HPDE6-E6E7 (cell line): Measurements from ENCODE around the gene CCDC60.

Source experiments
- DNase-seq: peaks from one replicate; pipeline ENCODE4 v3.0.0; 2011; ENCODE audit warnings: missing footprints; ENCODE audit errors: extremely low spot score

CCDC60 gene

DNA sequence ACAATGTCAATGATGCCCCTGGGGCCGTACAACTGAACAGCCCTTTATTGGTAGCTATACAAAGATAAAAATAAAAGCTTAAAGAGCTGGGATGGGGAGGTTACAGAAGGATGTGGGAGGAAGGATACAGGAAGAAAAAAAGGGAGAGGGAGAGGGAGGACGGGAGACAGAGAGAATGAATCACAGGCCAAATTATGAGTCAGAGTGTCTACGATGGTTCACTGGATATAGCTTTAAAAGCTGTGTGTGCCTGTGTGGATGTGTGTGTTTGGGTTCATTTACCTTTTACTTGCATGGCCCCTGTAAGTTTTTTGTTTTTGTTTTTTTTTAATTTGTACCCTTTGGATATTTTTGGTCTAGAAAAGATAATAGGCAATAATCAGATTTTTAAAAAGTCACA, 111.9 kb downstream of the CCDC60 start:
- no peak for DNase-seq

DNA sequence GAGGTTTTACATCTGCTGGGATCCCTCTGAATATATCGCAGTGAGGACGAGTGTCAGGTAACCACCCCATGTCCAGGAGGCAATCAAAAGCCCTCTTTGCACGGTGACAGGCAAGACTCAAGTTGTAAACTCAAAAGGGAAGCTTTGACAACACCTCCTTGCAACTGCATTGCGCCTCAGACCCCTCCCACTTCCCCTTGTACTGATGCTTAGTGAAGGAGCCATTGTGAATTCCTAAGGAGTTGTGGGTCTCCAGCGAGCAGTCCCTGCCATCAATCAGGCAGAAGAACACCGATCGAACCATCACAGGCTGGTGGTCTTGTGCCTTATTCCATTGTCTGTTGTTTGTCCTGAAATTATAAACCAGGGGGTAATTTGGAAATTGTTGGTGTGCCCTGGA, 112.6 kb downstream of the CCDC60 start:
- DNase-seq: no peak

DNA sequence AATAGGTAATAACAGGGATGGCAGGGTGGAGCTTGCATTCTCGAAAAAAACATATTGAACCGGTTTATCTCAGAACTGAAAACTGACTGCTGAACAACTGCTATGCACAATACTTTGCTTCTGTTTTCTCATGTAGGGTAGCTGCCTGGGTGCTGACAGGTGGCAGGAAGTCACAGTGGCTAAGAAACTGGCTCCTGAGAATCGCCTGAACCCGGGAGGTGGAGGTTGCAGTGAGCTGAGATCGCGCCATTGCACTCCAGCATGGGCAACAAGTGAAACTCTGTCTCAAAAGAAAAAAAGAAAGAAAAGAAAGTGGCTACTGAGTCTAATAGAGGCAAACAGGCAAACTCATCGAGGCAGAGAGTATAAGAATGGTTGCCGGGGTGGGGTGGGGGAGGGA, 113.1 kb downstream of the CCDC60 start:
- DNase-seq: no peak

DNA sequence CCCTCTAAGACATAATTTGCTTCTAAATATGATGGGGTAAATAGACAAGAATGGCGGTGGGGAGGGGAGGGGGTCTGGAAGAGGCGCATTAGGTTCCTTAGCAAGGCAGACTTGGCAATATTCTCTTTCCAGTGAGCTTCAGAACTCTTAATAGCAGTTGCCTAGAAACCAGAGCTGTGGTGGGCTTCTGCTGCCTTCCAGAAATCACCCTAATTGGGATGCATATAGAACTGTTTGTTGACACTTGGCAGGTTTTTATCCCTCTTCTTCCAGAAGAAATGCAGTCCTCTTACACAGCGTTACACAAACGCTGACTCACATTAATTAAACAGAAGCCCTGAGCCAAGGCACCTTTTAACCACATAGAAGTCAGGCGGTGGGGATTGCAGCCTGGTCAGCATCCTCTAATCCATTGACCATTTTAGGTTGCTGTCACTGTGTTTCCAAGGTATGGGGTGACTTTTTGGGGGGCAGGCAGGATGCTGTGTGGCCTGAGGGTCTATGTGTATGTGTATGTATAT, 114.1 kb downstream of the CCDC60 start:
- DNase-seq: no peak

DNA sequence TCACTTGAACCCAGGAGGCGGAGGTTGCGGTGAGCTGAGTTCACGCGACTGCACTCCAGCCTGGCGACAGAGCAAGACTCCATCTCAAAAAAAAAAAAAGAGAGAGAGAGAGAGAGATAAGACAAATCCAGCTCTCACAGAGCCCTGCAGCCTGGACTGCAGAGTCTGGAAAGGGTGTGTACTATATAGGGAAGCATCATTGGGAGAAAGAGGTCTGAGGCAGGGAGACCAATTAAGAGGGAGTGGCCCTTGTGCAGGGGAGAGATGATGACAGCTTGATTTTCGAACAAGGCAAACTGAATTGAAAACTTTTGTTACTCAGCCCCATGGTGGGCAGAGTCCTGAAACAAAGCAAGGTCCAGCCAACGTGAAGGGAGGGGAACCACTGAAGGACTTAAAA, 116.2 kb downstream of the CCDC60 start:
- DNase-seq: no peak

DNA sequence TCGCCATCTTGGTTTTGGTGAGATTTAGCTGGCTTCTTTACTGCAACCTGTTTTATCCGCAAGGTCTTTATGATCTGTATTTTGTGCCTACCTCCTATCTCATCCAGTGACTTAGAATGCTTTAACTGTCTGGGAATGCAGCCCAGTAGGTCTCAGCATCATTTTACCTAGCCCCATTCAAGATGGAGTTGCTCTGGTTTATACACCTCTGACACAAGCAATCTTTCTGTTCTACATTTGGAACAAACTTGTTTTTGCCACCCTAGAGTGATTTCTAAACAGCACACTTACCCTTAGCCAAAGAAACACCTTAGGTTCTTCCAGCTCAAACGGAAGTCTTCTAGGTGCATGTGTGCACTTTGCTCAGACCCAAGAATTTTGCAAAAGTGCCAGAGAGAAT, 122.3 kb downstream of the CCDC60 start:
- no peak for DNase-seq

DNA sequence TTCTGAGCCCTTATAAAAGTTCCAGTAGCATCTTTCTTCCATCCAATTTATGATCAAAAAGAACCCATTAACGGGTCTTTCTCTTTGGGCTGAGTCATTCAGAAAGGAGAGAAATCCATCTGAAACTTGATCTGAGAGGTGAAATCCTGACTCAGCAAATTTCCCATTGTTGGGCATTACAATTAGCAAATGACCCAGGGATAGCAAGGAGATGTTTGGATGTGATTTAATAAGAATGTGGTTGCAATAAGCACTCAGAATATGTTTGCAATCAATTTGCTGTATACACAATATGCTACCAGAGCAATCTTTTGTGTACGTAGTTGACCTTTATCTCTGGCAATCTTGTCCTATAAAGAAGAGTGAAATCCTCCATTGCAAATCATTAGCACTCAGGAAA, 122.7 kb downstream of the CCDC60 start:
- no peak for DNase-seq

DNA sequence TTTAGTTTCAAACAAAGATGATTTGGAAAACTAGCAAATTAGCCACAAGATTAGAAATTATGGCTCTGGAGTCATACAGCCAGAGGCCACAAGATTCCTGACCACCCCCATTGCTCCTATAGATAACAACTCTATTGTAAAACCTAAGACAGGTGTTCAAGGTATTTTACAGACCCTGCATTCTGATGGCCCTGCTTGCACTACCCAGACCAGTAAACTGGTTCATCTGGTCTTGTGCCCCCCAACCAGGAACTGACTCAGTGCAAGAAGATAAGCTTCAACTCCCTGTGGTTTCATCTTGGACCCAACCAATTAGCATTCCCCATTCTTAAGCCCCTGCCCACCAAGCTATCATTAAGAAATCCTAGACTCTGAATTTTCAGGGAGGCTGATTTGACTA, 125.0 kb downstream of the CCDC60 start:
- DNase-seq: no peak

DNA sequence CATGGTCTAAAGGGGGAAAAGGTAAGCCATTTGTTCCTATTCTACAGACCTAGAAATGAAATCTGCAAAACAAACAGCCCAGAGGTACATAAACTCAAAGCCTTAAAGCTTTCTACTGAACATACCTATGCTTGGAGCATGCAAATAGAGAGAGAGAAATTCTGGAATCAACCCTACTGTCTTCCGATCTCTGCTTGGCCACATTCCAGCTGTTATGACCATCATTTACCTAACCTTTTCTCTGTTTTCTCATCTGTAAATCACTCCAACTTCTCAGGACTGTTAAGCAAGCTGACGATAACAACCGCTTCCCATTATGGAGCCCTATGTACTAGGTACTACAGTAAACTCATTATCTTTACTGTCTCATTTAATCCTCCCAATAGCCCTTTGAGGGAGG, 126.3 kb downstream of the CCDC60 start:
- DNase-seq: no peak

DNA sequence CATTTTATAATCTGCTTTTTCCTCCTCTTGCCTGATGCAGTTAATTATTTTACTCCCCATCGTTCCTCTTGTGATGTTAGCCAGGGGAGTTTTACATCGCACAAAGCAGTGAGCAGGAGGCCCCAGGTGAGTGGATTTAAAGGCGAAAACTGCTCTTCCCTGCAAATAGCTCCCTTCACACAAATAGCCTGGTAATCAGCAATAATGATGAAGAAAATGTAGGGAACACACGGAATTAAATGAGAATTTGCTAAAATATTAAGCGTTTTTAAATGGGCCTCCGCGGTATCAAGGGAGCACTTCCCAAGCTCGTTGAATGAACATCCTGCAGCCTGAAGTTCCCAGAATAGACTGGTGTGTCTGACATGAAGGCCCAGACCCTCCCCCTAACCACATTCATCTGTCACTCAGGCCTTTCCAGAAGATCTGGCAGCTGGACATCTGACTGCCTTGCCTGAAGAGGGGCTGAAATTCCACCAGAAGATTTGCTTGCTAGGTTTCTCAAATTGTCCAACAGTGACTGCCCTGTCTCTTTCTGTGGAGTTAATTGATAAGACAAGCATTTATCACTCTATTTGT, 127.2 kb downstream of the CCDC60 start:
- DNase-seq: no peak

DNA sequence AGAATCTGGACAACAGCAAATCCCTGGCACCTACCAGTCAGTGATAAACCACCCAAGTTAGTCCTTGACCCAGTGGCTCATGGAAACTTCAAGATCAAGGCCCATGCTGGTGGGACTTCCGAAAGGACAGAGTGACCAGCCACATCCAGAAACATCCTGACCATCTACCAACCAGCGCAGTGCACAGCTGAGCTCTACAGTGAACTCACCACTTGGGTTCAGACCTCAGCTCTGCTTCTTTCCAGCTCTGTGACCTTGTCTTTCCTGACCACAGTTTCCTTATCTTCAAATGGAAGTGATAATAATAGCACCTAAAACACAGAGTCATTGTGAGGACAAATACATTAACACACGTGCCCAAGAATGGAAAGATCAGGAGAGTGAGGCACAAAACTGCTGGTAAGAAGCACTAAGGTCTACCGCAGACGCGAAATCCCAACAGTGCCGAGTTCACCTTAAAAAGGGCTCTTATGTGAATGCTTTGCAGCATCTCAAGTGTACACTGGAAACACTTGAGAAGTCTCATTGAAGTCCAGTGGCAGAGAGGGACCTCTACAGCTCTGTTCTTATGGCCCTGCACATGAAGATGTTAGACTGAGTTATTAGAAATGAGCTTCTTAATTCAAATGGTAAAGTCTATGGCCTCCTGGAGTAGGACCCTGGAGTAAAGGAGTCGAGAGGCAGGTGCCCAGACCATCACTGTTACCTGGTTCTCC, 128.8 kb downstream of the CCDC60 start:
- no peak for DNase-seq

DNA sequence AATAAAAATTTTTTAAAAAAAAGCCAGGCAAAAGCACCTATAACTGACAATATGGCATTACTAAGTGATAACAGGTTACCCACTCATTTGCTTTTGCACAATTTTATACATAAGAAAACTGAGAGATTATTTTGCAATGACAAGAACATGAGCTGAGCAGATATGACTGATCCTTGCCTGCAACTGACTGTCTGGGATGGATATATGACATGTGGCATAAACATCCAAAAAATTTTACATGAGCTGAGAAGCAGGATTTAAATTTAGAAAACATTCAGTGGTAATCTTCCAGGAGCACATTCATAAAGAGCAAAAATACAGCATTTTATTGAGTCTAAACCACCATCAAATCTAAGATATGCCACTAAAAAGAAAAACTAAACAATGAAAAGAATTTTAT, 133.8 kb downstream of the CCDC60 start:
- DNase-seq: no peak

DNA sequence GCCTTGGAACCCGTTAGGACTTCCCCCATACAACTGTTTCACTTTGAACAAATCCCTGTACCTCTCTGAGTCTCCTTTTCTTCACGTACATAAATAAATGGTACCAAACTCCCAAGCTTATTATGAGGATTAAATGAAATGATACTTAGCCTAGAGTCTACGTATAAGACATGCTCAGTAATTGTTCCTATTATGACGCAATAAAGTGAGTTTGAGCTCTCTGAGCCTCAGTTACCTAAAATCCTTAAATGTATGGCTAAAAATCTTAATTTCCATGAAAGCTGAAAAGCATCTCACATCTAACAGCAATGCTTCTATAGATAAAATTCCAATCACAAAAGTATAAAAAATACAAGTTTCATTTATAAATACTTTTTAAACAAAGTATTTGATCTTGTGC, 141.1 kb downstream of the CCDC60 start:
- DNase-seq: no peak

DNA sequence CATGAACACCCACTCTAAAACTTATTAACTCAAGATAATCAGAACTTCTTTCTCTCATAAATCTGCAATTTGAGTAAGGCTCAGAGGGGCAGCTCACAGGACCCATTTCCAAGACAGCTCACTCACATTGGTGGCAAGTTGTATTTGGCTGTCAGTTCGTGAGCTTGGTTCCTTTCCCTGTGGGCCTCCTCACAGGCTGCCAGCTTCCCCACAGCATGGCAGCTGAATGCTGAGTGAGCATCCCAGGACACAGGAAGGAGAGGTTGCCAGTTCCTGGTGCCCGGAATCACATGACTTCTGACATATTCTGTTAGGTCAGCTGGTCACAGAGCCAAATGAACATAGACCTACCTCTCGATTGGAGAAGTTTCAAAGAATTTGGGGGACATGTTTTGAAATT, 142.4 kb downstream of the CCDC60 start:
- DNase-seq: no peak

DNA sequence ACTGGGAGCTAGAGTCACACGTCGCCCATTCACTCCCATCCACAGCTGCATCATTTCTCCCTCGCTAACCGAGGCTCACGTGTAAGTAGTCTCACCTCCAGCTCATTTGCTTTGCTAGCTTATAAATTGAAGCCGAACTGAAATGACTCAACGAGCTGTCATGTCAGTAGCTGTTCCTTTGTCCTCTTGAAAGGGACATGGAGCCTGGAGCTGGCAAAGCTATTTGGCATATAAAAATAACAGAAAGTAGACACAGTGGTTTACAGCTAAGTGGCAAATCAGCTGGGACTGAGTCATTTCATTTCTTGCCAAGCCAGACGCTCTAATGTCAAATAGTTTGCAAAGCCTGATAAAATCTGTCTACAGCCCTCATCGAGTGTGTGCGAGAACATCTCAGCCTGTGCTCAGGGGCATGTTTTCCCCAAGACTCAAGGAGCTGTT, 144.6 kb downstream of the CCDC60 start:
- DNase-seq: no peak

DNA sequence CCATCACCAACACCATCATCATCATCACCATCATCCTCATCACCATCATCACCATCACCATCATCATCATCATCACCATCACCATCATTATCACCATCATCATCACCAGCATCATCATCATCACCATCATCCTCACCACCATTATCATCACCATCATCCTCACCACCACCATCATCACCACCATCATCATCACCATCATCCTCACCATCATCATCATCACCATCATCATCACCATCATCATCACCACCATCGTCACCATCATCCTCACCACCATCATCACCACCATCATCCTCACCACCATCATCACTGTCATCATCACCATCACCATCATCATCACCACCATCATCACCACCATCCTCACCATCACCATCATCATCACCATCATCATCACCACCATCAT, 146.0 kb downstream of the CCDC60 start:
- no peak for DNase-seq

DNA sequence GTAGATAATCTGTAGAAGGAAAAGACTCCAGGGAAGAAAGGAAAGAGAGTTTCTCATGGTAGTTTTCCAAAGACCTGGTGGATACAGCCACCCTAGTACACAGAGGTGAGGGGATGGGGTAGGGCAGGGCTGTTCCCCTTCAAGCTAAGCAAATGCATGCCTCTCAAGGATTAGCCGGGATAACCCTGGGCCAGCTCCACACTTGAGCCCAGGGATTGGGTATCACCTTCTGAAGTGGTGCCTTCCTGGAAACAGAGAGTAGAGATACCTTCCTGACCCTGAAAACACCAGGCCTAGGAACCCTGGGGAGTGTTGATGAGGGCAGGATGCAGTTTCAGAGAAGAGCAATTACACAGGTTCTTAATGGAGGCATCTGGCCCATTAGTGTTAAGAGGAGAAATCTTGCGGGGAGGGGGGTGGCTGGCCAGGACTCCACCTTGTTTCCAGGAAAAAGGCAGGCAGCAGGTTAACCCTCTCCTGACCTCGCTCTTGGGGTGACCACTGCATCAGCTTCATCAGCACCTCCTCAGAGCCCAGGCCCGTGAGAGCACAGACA, 152.1 kb downstream of the CCDC60 start:
- no peak for DNase-seq

DNA sequence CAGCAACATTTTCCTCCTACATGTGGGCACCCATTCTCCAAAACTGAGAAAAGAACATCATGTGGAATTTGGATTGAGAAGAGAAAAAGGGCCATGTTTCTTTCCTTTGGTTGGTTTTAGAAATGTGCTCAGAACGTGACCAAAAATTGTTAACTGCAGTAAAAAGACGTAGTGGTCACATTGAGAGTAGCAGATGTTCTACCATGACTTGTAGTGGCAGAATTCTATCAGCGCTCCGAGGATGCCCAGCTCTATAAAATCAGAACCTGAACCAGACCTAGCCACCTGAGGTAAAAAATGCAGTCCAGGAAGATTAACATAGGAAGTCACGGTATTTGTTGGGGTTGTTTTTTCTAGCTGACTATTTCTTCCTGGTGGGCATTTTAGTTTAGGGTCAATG, 157.3 kb downstream of the CCDC60 start:
- no peak for DNase-seq

DNA sequence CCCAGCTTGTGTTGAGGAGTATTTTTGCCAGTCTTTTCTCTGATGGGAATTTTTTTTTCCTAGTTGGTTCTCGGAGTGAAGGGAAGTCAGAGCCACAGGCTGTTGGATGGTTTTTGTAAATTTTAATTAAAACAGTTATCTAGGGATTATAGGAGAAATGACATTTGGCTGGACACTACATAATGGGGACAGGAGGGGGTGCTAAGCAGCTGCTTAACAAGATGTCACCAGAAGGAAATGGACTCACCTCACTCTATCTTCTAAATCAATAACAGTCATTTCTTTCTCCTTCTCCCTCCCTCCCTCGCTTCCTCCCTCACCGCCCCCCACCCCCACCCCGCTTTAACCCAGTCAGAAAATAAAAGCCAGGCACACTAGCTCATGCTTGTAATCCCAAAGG, 165.7 kb downstream of the CCDC60 start:
- DNase-seq: no peak

DNA sequence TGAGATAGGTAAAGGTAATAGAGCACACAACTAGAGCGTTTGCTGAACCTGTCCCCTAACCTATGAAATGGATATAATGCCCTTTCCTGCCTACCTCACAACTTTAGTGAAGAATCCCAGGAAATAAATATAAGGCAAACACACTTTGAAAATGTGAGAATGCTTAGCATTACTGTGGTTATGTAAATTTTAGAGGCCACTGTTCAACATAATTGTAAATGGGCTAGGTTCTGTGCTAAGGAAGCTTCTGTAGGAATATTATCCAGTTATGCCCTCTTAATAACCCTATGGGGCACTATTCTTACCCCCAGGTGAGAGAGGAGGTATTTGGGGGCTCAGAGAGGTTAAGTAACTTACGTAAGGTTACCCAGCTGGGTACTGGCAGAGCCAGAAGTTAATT, 166.5 kb downstream of the CCDC60 start:
- DNase-seq: no peak

DNA sequence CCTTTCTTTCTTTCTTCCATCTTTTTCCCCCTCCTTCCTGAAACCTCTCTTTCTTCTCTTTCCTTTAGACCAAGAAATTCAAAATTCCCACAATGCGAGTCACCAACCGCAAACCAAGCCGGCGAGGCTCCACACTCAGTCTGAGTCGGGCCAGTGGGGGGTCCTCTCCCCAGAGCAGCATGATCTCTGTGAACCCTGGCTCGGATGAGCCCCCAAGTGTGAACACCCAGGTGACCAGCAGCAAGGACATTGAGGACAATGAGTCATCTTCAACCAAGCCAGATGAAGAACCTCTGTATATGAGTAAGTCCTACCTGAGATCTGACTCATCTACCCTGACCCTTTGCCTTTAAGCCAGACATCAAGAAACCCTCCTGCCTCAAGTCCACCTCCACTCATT, 170.5 kb downstream of the CCDC60 start:
- no peak for DNase-seq

DNA sequence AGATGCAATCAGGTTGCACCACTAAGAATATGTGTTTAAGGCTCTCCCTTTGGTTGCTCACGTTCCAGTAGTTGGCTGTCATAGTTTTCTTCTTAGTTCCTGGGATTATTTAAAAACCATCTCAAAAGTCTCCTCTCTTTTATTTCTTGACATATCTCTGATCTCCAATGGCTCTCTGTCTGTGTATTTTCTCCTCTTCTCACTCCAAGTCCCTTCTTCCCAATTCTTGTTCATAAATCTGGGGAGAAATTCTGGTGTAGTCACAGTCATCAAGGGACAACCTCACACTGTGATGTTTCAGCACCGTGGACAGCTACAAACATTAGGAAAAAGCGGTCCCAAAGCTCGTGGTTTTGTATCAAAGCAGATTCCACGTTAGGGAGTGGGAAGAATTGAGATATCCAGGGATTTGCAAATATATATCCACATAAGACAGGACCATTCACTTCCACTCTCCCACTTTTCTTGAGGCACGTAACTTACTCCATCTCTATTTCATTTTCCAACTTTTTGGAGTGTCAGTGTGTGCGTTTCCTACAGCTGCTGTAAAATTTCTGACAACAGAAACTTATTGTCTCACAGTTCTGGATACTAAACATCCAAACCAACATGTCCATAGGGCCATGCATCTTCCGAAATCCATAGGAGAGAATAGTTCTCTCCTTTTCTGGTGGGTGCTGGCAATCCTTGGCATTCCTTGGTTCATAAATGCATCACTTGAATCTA, 178.4 kb downstream of the CCDC60 start:
- DNase-seq: no peak

DNA sequence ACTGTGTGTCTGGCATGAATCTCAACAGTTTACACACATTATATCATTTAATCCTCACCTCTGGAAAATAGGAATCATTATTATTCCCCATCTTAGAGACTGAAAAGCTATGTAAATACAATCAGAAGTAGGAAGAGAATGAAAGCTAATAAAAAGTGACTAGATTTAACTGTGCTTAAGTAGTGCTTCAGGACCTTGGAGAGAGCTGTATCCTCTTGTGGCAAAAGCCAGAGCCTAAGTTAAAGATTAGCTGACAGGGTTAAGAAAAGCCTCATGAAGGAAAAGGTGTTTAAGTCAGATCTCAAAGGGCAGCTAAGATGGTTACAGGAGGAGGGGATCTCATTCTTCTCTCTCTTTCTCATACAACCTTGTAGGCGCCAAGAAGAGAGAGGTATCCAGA, 193.7 kb downstream of the CCDC60 start:
- no peak for DNase-seq
